RWPE1 (cell line): ENCODE measurements around the gene CEP78.

ENCODE experiments used
- CTCF ChIA-PET: fragments of 350-600 bp; sonication (Branson Sonifier 250); formaldehyde crosslinking; extraction: SDS; loops from one replicate; lab custom pipeline; 2021; lab: Yijun Ruan, JAX
- POLR2A ChIA-PET: fragments of 400-600 bp; formaldehyde crosslinking; extraction: SDS; loops from one replicate; lab custom pipeline; 2020; ENCODE audit warnings: antibody characterized with exemption; ENCODE audit not compliant: low non-redundant PET; lab: Yijun Ruan, JAX
- DNase-seq: peaks from one replicate; pipeline ENCODE4 v3.0.0; 2012; ENCODE audit warnings: low spot score
- H3K27ac ChIP-seq: fragments of 450-650 bp; 2 replicates; pipeline ENCODE4 v1.5.1; 2017
- TF ChIP-seq, protein P1 (sequence below): fragments of 450-650 bp; conservative IDR thresholded peaks from 2 replicates; pipeline ENCODE4 v1.5.1; 2017; ENCODE audit warnings: low read depth, mild to moderate bottlenecking

CEP78 gene

DNA sequence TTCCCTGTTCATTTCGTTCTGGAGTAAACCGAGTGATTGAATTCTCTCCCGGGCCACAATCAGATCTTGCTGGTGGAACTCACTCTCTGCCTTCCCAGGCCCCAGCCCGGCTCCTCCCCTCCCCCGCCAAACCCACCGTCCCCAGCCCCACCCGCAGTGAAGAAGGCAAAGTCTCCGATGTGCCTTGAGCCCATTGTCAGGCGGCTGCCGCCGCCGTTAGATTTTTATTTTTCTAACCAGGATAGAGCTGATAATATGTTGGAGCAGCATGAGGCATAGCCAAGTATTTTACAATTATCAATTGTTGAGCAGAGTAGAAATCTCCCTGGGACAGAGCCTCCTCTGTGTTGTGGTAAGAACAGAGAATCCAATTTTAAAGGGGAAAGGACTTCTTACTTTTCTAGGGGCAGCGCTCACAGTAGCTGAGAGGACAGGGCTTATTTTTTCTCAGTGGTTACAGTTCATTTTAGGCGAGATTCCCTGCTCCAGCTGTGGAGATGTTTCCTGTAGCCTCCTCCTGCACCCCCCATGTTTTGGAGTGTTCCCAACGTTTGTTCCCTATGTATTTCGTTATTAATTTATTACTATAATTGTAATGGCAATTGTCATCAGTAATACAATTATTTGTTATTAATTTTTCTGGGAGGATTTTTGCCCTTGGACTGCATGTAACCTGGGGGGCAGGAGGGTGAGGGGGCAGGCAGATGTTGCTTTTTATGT, 62.3 kb downstream of the CEP78 start:
- peak overlapping the region; percentile 98 for H3K27ac ChIP-seq
- TF ChIP-seq, protein P1, sequence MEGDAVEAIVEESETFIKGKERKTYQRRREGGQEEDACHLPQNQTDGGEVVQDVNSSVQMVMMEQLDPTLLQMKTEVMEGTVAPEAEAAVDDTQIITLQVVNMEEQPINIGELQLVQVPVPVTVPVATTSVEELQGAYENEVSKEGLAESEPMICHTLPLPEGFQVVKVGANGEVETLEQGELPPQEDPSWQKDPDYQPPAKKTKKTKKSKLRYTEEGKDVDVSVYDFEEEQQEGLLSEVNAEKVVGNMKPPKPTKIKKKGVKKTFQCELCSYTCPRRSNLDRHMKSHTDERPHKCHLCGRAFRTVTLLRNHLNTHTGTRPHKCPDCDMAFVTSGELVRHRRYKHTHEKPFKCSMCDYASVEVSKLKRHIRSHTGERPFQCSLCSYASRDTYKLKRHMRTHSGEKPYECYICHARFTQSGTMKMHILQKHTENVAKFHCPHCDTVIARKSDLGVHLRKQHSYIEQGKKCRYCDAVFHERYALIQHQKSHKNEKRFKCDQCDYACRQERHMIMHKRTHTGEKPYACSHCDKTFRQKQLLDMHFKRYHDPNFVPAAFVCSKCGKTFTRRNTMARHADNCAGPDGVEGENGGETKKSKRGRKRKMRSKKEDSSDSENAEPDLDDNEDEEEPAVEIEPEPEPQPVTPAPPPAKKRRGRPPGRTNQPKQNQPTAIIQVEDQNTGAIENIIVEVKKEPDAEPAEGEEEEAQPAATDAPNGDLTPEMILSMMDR = no peak
- POLR2A ChIA-PET = interaction anchor here (0.7 kb wide), 1 partner anchor 21 kb away, joined by 3 read pairs; no protein-coding TSS in a partner anchor
- DNase-seq = peak; percentile 51
- CTCF ChIA-PET = interaction anchor here (0.5 to 2.0 kb wide), 4 partner anchors 30 to 319 kb away, joined by 3 to 6 read pairs (median 4); no protein-coding TSS in a partner anchor

DNA sequence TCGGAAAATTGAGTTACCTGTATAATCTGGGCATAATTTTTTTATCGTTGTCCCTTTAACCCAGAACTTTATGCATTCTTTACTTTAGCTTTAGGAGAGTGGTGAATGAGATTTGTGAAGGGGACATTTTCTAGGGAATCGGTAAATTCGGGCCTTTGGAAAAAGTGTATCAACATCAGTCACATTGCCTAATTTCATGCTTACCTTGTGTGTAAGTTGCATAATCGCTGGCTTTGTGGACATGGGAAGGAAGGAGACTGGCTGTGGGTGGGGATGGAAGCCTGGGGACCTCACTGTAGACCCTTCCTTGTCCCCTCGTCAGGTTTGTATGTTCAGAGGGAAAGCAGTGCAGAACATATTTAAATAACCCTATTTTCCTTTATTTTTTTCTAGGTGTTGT, 64.3 kb downstream of the CEP78 start:
- no peak for DNase-seq
- H3K27ac ChIP-seq = no peak overlapping the region
- TF ChIP-seq, protein P1 = no peak
- ChIA-PET POLR2A (no interaction called here), CTCF (interaction anchor here (0.6 kb wide), 1 partner anchor 60 kb away, joined by 3 read pairs; no protein-coding TSS in a partner anchor)

DNA sequence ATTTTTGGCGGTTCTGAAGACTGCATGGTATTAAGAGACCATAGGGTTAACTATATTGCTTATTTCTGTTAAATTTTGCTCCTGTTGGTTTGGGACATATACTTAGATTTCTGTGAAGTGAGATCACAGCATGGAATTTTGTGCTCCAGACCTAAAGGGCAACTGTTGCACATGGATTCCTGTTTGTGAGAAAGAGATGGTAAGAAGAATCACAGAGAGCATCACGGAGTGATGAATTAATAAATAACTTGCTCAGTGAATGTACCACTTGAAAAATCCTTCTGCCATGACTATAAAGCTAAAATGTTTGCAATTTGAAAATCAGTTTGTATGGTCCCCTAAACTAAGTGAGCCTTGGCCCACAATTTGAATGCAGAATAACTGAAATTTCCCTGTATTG, 65.6 kb downstream of the CEP78 start:
- DNase-seq = no peak
- no peak overlapping the region for H3K27ac ChIP-seq
- ChIA-PET POLR2A (no interaction called here), CTCF (no interaction called here)
- TF ChIP-seq, protein P1 = no peak

DNA sequence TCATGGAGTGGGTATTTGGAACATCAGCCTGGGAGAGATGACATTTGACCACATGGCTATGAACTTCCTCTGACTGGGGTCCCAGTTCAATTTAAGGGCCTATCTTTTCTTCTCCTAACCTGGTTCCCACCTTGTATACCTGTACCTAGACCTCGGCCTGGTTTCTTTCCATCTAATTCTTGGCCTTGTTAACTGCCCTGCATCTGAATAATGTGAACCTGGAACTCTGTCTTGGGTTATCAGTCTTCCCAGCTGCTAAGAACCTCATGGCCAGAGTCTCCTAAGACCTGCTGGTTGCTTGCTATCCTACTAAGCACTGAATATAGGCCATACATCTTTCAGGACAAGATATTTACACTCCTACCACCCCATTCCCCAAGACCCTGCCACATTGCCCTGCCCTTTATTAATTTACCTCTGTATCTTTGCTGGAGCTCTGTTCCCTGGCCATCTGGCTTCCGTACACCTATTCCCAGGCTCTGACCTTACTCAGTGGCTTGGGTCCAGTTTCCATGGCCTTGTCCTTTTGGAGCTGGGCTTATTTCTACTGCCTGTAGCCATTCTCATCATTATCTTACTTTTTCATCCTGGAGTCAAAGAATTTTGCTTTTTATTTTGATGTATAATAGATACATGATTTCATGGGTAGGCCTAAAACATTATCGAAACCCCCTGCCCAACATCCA, 67.6 kb downstream of the CEP78 start:
- ChIA-PET CTCF (no interaction called here), POLR2A (no interaction called here)
- no peak for DNase-seq
- no peak overlapping the region for H3K27ac ChIP-seq
- TF ChIP-seq, protein P1 = no peak

DNA sequence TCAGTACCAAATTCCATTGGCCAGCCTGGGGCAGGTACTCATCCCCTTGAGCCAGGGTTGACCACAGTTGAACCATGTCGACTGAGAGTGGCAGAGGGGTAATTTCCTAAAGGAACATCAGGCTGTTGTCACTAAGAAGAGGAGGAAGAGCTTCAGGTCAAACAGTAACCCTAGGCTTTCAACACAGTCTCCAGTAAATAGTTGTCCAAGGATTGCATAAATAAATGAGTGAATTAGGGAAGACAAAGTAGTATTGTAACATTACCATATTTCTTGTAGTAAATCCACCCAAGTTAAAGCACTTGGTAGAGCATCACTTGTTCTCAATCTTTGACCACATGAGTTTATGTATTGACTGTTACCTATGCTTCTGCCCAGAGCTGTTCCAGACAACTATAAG, 68.5 kb downstream of the CEP78 start:
- CTCF ChIA-PET = no interaction called here

More for the DNA sequence above, 68.5 kb downstream of the CEP78 start:
- POLR2A ChIA-PET = interaction anchor here (0.7 kb wide), 1 partner anchor 38 kb away, joined by 3 read pairs; no protein-coding TSS in a partner anchor
- DNase-seq = no peak
- no peak overlapping the region for H3K27ac ChIP-seq
- TF ChIP-seq, protein P1 = no peak
